GM19452 (cell line): ENCODE data around the gene OR4C45.
"Not testable (repeated sequence)": the region's sequence is repeated elsewhere in the genome, so short reads cannot be mapped to it uniquely, and the experiment has no call there.

Experiments
- ATAC-seq: cut with Tn5 transposase; IDR thresholded peaks from one replicate; pipeline ENCODE4 v1.9.1; 2021; ENCODE audit not compliant: unreplicated experiment

Gene OR4C45

DNA sequence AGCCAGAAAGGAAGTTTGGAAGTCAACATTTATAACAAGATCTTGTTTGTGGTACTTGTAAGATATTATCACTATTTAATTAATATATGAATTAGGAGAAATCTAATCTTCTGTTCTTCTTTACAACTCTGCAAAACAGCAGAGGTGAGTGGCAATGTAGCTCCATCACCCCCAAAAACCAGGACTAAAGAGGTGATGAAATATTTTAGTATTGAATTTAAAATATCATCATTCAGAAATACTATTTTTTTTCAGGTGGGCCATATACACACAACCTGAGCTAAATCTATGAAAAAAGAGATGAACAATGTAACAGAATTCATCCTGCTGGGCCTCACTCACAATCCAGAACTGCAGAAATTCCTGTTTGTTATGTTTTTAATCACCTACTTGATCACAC lies at the start of gene OR4C45:
OR4C45 (plus strand) TSS at position 301 of the 400 bp plus-strand sequence.
- no peak for ATAC-seq

DNA sequence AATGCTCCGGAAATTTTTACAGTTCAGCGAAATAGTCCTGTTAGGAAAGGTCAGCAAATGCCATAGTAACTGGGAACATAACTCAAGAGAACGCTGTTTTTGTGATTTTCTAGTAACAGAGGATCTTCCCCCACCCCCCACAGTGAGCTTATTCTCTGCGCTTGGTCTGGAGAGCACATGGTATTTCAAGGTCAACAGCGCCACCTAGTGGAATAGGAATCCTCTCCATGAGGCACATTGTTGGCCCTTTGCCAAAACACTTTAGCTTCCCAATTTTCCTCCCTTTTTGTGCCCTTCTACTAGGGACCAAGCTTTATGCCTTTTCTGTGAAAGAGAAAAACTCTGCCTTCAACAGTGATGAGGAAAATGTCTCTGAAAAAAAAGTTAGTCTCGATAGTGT lies 37.1 kb upstream of the OR4C45 start:
- no peak for ATAC-seq

DNA sequence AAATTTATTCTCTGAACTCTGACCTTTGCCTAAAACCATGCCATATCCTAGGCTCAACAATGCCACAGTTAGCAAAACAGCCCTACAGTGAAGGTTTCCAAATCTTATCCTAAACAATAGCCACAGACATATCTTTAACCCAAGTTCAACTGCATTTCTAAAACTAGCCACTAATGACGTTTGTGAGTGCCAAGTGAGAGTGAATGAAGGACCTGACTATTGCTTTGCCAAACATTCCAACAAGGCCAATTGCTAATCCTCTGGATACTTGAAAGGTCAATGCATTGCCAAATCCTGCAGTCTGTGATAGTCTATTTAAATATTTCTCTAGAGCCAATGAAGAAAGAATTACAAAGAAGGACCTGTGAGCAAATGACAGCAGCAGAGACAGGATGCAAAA lies 2.5 kb upstream of the OR4C45 start:
- ATAC-seq, result no peak

DNA sequence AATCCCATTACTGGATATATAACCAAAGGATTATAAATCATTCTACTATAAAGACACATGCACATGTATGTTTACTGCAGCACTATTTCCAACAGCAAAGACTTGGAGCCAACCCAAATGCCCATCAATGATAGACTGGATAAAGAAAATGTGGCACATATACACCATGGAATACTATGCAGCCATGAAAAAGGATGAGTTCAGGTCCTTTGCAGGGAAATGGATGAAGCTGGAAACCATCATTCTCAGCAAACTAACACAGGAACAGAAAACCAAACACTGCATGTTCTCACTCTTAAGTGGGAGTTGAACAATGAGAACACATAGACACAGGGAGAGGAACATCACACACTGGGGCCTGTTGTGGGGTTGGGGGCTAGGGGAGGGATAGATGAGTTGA lies 3.6 kb downstream of the OR4C45 start:
- not testable (repeated sequence) for ATAC-seq

DNA sequence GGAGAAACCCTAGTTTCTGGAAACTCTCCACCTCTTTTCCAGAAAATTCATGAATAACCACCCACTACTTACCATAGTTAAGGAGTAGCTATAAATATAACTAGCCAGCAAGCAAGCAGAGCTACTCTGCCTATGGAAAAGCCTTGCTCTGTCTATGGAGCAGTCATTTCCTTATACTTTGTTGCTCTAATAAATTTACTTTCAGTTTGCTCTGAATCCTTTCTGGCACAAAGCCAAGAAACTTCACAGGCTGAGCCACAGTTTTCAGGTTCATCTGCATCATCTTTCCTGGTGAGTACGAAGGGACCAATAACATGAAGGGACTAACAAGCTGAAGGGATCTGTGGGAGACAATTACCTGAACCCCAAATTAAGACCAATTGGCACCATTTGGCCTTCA lies 4.6 kb downstream of the OR4C45 start:
- ATAC-seq, result no peak

DNA sequence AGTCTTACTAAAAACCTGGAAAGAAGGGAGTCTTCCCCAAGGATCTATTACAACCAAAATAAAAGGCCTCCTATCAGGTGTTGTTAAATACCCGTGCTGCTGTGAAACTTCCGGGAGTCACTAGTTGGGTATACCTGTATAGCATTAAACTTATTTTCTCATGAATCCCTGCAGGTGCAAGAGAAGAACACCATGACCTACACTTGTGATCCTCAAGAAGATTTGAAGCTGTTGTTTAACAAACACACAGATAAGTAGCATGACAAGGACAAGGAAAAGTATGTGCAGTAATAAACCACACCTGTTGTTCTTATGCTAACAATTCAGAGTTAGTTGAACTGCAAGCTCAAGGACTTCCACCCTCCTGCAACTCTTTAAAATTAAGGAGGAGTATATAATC lies 12.0 kb downstream of the OR4C45 start:
- no peak for ATAC-seq

DNA sequence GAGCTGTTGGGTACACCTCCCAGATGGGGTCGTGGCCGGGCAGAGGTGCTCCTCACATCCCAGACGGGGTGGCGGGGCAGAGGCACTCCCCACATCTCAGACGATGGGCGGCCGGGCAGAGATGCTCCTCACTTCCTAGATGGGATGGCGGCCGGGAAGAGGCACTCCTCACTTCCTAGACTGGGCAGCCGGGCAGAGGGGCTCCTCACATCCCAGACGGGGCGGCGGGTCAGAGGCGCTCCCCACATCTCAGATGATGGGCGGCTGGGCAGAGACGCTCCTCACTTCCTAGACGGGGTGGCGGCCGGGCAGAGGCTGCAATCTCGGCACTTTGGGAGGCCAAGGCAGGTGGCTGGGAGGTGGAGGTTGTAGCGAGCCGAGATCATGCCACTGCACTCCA lies 30.4 kb downstream of the OR4C45 start:
- ATAC-seq, result not testable (repeated sequence)

DNA sequence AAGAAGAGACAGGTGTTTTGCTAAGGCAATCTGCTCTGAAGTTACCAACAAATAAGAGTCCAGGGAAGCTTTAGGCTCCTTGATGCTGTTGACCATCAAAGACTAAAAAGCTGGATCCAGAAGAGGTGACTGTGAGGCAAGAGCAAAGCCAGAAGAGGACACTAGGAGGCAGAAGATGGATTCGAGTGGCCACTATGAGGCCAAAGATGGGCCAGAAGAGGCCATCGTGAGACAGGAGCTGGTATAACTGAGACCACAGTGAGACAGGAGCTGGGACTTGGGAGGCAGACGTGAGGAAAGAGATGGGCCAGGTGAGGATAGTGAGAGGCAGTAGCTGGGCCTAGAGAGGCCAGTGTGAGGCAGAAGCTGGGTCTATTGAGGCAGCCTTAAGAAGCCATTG lies 37.7 kb downstream of the OR4C45 start:
- ATAC-seq, result no peak

DNA sequence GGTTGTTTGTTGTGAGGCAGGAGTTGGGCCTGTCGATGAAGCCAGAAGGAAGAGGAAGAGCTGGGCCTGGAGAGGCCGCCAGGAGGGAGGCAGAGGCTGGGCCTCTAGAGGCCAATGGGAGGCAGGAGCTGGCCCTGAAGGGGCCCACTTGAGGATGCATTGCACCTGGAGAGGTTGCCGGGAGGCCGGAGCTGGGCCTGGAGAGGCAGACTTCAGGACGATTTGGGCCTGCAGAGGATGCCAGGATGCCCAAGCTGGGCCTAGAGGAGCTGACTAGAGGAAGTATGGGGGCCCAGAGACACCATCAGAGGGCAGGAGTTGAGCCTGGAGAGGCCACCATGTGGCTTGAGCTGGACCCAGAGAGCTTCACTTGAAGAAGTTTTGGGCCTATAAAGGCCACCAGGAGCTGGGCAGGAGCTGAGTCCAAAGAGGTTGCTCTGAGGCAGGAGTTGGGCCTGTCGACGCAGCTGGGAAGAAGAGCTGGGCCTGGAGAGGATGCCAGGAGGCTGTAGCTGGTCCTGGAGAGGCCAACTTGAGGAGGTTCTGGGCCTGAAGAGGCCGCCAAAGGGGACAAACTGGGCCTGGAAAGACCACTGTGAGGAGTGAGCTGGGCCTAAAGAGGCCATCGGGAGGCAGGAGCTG lies 39.0 kb downstream of the OR4C45 start:
- ATAC-seq, result no peak

DNA sequence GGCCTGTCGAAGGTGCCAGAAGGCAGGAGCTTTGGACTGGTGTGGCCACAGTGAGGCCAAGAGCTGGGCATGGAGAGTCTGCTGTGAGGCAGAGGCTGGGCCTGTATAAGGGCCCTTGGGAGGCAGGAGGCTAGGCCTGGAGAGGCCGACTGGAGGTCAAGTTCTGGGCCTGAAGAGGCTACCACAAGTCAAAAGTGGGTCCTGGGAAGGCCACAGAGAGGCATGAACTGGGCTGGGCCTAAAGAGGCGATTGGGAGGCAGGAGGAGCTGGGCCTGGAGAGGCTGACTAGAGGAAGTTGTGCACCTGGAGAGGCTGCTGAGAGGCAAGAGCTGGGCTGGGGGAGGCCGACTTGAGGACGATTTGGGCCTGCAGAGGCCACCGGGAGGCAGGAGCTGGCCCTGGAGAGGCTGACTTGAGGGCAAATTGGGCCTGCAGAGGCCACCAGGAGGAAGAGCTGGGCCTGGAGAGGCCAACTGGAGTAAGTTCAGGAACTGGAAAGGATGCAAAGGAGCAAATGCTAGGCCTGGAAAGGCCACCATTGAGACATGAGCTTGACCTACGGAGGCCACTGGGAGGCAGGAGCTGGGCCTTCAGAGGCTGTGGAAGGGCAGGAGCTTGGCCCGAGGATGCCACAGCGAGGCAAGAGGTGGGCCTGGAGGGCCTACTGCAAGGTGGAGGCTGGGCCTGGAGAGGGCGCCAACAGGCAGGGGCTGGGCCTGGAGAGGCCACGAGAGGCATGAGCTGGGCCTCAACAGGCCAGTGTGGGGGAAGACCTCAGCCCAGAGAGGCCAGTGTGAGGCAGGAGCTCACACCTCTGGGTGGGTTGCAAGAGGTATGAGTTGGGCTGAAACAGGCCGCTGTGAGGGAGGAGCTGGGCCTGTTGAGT lies 39.8 kb downstream of the OR4C45 start:
- ATAC-seq, result no peak

DNA sequence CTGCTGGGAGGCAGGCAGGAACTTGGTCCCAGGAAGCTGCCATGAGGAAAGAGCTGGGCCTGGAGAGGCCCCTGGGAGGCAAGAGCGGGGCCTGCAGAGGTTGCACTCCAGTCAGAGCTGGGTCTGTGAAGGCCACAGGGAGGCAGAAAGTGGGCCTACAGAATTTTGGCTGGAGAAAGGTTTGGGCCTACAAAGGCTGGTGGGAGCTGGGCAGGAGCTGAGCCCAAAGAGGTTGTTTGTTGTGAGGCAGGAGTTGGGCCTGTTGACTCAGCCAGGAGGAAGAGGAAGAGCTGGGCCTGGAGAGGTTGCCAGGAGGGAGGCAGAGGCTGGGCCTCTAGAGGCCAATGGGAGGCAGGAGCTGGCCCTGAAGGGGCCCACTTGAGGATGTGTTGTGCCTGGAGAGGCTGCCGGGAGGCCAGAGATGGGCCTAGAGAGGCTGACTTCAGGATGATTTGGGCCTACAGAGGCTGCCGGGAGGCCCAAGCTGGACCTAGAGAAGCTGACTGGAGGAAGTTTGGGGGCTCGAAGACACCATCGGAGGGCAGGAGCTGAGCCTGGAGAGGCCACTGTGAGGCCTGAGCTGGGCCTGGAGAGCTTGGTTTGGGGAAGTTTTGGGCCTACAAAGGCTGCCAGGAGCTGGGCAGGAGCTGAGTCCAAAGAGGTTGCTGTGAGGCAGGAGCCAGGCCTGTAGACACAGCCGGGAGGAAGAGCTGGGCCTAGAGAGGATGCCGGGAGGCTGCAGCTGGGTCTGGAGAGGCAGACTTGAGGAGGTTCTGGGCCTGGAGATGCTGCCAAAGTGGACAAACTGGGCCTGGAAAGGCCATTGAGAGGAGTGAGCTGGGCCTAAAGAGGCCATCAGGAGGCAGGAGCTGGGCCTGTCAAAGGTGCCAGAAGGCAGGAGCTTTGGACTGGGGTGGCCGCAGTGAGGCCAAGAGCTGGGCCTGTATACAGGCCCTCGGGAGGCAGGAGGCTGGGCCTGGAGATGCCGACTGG lies 40.7 kb downstream of the OR4C45 start:
- ATAC-seq, result no peak

DNA sequence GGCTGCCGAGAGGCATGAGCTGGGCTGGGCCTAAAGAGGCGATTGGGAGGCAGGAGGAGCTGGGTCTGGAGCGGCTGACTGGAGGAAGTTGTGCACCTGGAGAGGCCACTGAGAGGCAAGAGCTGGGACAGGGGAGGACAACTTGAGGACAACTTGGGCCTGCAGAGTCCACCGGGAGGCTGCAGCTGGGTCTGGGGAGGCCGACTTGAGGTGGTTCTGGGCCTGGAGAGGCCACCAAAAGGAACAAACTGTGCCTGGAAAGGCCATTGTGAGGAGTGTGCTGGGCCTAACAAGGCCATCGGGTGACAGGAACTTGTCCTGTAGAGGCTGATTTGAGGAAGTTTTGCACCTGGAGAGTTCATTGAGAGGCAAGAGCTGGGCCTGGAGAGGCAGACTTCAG lies 41.5 kb downstream of the OR4C45 start:
- ATAC-seq, result no peak

DNA sequence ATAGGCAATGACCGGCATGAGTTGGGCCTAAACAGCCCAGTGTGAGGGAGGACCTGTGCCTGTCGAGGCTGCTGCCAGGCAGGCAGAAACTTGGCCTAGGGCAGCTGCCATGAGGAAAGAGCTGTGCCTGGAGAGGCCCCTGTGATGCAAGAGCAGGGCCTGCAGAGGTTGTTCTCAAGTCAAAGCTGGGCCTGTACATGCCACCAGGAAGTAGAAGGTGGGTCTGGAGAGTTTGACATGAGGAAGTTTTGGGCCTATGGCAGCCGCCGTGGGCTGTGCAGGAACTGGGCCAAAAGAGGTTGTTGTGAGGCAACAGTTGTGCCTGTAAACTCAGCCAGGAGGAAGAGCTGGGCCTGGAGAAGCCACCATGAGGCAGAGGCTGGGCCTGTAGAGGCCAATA lies 43.2 kb downstream of the OR4C45 start:
- ATAC-seq, result no peak

DNA sequence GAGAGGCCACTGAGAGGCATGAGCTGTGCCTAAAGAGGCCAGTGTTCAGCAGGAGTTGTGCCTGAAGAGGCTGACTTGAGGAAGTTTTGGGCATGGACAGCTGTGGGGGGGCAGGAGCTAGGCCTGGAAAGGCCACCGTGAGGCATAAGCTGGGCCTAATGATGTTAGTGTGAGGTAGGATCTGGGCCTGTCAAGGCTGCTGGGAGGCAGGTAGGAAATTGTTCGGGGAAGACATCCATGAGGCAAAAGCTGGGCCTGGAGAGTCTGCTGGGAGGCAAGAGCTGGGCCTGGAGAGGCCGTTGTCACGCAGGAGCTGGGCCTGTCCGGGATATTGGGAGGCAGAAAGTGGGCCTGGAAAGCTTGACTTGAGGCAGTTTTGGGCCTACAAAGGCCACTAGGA lies 44.9 kb downstream of the OR4C45 start:
- no peak for ATAC-seq

DNA sequence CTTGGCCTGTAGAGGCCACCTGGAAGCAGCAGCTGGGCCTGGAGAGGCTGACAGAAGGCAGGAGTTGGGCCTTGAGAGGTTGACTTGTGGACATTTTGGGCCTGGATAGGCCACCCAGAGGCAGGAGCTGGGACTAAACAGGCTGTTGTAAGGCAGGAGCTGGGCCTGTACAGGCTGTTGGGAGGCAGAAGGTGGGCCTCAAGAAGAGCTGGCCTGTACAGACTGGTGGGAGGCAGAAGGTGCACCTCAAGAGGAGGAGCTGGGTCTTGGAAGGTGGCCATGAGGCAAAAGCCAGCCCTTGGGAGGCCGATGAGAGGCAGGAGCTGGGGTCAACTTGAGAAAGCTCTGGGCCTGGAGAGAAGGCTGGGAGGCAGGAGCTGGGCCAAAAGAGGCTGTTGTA lies 45.3 kb downstream of the OR4C45 start:
- ATAC-seq, result no peak

DNA sequence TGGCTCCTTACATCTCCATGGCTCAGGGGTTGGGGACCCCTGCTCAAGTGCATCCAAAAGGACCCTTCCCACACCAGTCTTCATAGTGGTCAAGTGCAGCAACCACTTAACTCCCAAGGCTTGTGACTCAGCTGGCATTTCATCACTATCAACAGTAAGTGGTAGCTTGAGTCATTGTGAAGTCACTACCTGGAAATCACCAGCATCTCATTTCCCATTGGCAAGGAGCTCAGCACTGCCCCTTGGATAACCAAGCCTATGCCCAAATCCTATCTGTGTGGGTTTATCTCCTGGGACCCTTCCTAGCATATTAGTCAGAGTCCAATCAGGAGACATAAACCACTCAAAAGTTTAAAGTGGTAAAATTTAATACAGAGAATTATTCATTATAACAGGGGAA lies 46.3 kb downstream of the OR4C45 start:
- not testable (repeated sequence) for ATAC-seq

DNA sequence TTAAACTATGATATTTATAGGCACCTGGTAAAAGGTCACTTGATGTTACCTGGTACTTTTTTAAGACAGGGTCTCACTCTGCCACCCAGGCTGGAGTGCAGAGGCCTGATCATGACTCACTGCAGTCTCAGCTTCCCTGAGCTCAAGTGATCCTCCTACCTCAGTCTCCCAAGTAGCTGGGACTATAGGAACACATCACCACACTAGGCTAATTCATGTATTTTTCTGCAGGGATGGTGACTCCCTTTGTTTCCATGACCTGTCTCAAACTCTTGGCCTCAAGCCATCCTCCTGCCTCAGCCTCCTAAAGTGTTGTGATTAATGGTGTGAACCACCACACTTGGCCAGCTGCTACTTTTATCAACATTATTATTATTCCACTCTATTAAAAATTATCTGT lies 47.6 kb downstream of the OR4C45 start:
- no peak for ATAC-seq
